Effector memory CD8-positive, alpha-beta T cell (primary cell): ENCODE measurements around the gene BRF1.
"Not testable (repeated sequence)": the region's sequence is repeated elsewhere in the genome, so short reads cannot be mapped to it uniquely, and the experiment has no call there.

Experiments used
- ATAC-seq: fragments of 150-1000 bp; cut with Tn5 transposase; replicated peaks from 2 replicates; pipeline ENCODE4 v1.10.0; 2021; ENCODE audit warnings: mild to moderate bottlenecking, moderate library complexity
- DNase-seq, 3 experiments: peaks; one replicate each; pipeline ENCODE4 v3.0.0; 2021
- H3K27ac Mint-ChIP-seq, 2 donors: one replicate each; pipeline ENCODE4 v1.8.0; 2022; ENCODE audit warnings: mild to moderate bottlenecking in 2 of 2, mixed read lengths in 2 of 2, moderate library complexity in 2 of 2
- H3K27me3 Mint-ChIP-seq, 2 donors: one replicate each; pipeline ENCODE4 v1.8.0; 2022; ENCODE audit warnings: mixed read lengths in 2 of 2
- H3K36me3 Mint-ChIP-seq: one replicate; pipeline ENCODE4 v1.8.0; 2022; ENCODE audit warnings: mild to moderate bottlenecking, moderate library complexity, mixed read lengths; ENCODE audit not compliant: insufficient read depth
- H3K4me1 Mint-ChIP-seq, 2 donors: one replicate each; pipeline ENCODE4 v1.8.0; 2022; ENCODE audit warnings: low read depth in 2 of 2, mixed read lengths in 2 of 2
- H3K4me3 Mint-ChIP-seq, 2 donors: one replicate each; pipeline ENCODE4 v1.8.0; 2022; ENCODE audit warnings: mild to moderate bottlenecking in 2 of 2, mixed read lengths in 2 of 2, moderate library complexity in 2 of 2
- H3K9me3 Mint-ChIP-seq, 2 donors: one replicate each; pipeline ENCODE4 v1.8.0; 2022; ENCODE audit warnings: mixed read lengths in 2 of 2

Gene BRF1

DNA sequence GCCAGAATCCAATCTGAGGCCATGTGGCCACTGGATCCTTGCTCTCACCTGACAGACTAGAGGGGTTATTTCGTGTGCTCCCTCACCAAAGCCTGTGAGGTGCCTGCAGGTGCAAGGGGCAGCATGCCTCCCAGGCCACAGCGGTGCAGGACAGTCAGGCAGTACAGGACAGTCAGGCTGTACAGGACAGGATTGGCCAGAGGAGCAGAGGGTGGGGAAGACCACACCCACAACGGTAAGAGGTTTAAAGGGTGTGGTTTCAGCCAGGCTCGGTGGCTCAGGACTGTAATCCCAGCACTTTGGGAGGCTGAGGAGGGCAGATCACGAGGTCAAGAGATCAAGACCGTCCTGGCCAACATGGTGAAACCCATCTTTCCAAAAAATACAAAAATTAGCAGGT is 3.1 kb upstream of the BRF1 start:
- Mint-ChIP-seq H3K27ac (no peak overlapping the region), H3K36me3 (peaks cover 26% of the 10 kb centered on the region), H3K4me1 (peaks cover 17 to 20% of the 10 kb centered on the region in 2 donors), H3K4me3 (no peak overlapping the region), H3K9me3 (no peaks in the 10 kb centered on the region), H3K27me3 (no peaks in the 10 kb centered on the region)
- no peak for DNase-seq
- no peak for ATAC-seq

DNA sequence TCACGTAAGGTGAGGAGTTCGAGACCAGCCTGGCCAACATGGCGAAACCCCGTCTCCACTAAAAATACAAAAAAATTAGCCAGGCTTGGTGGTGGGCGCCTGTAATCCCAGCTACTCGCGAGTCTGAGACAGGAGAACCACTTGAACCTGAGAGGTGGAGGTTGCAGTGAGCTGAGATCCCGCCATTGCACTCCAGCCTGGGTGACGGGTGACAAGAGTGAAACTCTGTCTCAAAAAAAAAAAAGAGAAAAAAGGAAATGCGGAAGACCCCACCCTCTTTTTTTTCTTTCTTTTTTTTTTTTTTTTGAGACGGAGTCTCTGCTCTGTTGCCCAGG is 1.1 kb upstream of the BRF1 start:
- not testable (repeated sequence) for H3K9me3 Mint-ChIP-seq, ATAC-seq, H3K27me3 Mint-ChIP-seq, DNase-seq
- H3K4me1 Mint-ChIP-seq, result peaks cover 20 to 22% of the 10 kb centered on the region in 2 donors
- H3K27ac Mint-ChIP-seq, result peak overlapping the region; percentile 85 to 88
- H3K36me3 Mint-ChIP-seq, result peaks cover 25% of the 10 kb centered on the region
- peak overlapping the region; percentile 80 to 85 for H3K4me3 Mint-ChIP-seq

DNA sequence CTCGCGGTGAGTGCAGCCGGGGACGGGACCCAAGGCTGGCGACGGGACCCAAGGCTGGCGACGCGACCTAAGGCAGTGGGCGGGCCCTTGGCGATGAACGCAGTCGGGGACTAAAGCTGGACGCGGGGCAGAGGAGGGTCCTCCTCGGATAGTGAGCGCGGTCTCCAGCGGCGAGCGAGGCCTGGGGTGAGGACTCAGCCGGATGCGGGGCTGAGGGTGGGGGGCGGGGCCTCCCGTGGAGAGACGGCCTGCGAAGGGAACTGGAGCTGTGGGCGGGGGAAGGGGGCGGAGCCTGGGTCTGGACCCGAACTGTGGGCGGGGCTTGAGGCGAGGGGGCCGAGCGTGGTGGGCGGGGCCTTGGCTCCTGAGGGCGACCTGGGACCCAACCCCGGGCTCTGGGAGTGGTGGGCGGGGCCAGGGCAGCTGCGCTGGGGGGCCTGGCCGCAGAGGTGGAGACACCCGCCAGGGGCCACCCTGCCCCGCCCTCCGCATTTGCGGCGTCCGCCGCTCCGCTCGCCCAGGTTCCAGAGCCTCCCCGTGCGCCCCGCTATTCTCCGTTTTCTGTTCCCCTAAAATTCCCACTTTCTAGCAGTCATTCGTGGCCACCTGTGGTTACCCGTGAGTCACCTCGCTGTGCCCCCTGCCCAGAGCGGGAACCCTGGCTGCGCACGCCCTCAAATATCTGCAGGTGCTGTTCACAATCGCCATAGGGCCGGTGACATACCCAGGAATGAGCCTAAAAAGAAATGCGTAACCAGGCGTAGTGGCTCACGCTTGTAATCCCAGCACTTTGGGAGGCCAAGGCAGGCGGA is 508 bp upstream of the BRF1 start:
- Mint-ChIP-seq H3K27ac (peak overlapping the region; percentile 85 to 88), H3K27me3 (no peaks in the 10 kb centered on the region), H3K4me3 (peak overlapping the region; percentile 80 to 85), H3K4me1 (peaks cover 20 to 22% of the 10 kb centered on the region in 2 donors), H3K36me3 (peaks cover 25% of the 10 kb centered on the region), H3K9me3 (no peaks in the 10 kb centered on the region)
- ATAC-seq, result peak; percentile 74
- peak; percentile 93 to 98 (median 96) for DNase-seq

DNA sequence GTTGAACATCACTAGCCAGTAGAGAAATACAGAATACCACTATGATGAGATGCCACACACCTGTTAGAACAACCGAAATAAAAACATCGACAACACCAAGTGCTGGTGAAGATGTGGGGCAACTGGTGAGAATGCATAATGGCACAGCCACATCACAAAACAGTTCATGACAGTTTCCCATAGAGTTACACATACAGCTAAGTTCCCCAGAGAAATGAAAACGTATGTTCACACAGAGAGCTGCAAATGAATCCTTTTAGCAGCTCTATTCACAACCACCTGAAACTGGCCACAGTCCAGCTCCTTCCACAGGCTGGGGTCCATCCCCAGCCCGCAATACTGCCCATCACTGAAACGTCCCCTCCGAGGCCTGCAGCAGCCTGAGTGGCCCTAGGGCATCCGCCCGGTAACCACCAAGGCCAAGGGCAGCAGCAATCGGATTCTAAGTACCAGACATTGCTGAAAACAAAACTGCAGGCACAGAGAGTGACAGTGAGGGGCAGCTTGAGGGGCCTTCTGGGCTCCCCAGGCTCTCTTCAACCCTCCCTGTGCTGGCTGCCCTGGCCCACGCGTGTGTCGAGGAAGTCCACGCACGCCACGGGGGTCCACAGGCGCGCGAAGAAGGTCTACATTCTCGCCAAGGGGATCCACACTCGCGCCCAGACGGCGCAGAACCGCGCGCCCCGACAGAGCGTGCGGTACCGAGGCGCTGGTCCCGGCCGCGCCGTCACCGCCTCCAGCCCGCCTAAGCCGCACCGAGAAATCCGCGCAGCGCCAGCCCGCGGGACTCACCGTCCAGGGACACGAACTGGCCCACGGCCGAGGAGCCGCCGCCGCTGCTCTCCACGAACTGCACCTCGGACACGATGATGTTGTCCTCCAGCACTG is 903 bp downstream of the BRF1 start:
- Mint-ChIP-seq H3K4me1 (peaks cover 15 to 17% of the 10 kb centered on the region in 2 donors), H3K9me3 (no peaks in the 10 kb centered on the region), H3K36me3 (peaks cover 22% of the 10 kb centered on the region), H3K27ac (peak overlapping the region; percentile 53 to 81), H3K27me3 (no peaks in the 10 kb centered on the region), H3K4me3 (peak overlapping the region; percentile 80 to 82)
- no peak for ATAC-seq
- DNase-seq, result peak in 1 of 3 experiments; percentile 26

DNA sequence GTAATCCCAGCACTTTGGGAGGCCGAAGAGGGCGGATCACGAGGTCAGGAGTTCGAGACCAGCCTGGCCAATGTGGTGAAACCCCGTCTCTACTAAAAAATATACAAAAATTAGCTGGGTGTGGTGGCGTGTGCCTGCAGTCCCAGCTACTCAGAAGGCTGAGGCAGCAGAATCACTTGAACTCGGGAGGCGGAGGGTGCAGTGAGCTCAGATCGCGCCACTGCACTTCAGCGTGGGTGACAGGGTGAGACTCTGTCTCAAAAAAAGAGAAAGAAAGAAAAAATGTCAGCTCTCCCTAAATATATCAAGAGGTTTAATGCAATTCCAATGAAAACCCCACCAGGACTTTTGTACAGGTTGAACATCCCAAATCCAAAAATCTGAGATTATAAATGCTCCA is 3.5 kb downstream of the BRF1 start:
- not testable (repeated sequence) for H3K4me3 Mint-ChIP-seq, H3K27me3 Mint-ChIP-seq, ATAC-seq, DNase-seq, H3K27ac Mint-ChIP-seq, H3K9me3 Mint-ChIP-seq
- Mint-ChIP-seq H3K36me3 (peaks cover 37% of the 10 kb centered on the region), H3K4me1 (peaks cover 26 to 32% of the 10 kb centered on the region in 2 donors)

DNA sequence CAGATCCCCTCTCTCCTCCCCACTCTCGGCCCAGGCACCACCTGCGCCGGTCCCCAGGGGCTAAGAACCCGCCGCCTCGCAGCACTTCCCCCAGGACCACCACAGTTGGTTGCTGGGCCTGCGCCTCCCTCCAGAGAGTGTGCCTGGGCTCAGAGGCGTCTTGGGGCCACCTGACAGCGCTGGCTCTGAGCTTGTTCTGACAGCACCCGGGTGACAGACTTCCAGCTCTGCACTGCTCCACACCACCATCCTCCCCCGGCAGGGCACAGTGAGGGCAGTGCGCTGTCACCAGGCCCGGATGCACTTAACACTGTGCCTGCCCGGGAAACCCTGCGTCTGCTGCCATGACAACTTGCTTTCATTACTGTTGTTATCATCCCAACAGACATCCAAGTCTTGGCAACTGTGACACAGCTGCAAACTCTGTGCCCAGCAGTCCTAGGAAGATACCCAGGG is 6.6 kb downstream of the BRF1 start:
- Mint-ChIP-seq H3K27ac (peak overlapping the region; percentile 90 to 94), H3K27me3 (no peaks in the 10 kb centered on the region), H3K4me1 (peaks cover 23 to 32% of the 10 kb centered on the region in 2 donors), H3K9me3 (no peaks in the 10 kb centered on the region), H3K36me3 (peaks cover 22% of the 10 kb centered on the region), H3K4me3 (peak overlapping the region; percentile 63 to 71)
- ATAC-seq (peak; percentile 86), DNase-seq (peak; percentile 30 to 53 (median 42))

DNA sequence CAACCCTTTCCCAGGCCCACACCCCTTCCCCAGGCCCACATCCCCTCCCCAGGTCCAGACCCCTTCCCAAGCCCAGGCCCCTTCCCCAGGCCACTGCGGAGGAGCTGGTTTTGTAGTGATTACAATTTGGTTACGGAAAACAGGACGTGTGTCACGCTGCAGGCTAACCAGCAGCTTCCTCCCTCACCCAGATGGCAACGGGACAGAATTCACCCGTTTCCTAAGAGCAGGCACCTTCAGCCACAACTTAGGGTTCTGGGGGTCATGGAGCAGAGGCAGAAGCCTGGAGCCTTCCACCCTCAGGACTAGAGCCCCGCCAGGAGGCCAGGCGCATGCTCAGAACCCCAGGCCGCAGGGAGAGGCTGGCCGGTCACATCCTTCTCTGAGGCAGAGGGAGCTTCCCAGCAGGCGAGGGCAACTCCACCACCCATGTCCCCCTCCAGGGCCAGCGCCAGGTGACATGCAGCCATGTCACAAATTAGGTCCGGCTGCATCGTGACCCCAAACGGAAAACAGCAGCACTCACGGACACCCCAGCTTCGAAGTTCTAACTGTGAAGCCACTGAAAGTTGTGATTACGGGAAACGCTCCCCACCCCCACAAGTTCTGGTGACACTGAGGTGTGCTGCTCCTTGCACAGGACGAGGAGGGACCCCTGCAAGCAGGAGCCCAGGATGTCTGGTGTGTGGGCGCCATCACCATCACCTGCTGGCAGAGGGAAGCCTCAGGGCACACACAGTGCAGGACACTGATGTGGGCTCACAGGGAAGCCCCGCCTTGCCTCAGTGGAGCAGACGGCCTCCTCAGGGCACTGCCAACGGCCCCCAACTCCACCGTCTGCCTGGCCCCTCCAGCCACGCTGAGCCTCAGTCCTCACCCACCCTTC is 7.7 kb downstream of the BRF1 start:
- Mint-ChIP-seq H3K36me3 (peaks cover 15% of the 10 kb centered on the region), H3K9me3 (no peaks in the 10 kb centered on the region), H3K4me1 (peaks cover 23 to 27% of the 10 kb centered on the region in 2 donors), H3K27ac (peak overlapping the region; percentile 90 to 94), H3K27me3 (no peaks in the 10 kb centered on the region), H3K4me3 (peak overlapping the region; percentile 37 to 68)
- DNase-seq, result no peak
- no peak for ATAC-seq

DNA sequence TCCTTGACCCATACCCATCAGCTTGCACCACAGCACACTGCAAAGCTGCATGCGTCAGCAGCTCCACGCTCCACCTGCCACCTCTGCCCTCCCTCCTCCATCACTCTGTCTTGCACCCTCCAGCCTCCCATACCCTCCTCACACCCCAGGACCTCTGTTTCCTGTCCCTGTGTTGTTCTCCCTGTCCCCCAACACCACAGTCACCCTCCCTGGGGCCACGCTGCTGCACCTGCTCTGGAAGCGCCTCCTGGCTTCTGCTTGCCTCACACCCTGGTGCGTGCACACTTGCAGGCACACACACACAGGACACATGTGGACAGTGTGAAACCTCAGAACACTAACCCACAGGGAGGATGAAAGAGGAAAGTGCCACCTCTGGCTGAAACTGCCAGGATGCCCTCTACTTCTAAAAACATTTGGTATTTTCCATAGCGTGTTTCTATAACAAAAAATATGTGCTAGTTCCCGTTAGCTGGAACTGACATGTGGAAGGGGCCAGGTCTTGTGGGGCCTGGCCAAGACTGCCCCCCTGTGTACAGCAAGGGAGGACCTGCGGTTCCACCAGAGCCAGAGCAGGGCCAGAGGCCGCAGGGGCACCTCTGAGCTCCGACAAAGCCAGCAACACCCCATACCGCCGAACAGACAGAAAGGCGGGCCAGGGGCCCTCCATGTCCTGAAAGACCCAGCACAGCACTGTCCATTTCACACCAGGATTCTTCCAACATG is 10.0 kb downstream of the BRF1 start:
- ATAC-seq, result peak; percentile 57
- peak overlapping the region; percentile 54 to 81 for H3K27ac Mint-ChIP-seq

DNA sequence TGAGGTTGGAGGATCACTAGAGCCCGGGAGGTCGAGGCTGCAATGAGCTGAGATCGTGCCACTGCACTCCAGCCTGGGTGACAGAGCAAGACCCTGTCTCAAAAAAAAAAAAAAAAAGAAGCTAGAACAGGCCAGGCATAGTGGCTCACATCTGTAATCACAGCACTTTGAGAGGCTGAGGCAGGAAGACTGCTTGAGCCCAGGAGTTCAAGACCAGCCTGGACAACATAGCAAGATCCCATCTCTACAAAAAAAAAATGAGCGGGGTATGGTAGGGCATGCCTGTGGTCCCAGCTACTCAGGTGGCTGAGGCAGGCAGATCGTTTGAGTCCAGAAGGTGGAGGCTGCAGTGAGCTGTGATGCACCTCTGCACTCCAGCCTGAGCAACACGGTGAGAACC is 11.9 kb downstream of the BRF1 start:
- not testable (repeated sequence) for H3K27me3 Mint-ChIP-seq, H3K9me3 Mint-ChIP-seq, DNase-seq, ATAC-seq, H3K4me3 Mint-ChIP-seq
- peaks cover 27 to 28% of the 10 kb centered on the region in 2 donors for H3K4me1 Mint-ChIP-seq
- peaks cover 11% of the 10 kb centered on the region for H3K36me3 Mint-ChIP-seq
- peak overlapping the region in 1 of 2 donors; percentile 19 for H3K27ac Mint-ChIP-seq

More for the DNA sequence above, 10.0 kb downstream of the BRF1 start:
- Mint-ChIP-seq H3K4me3 (peak overlapping the region; percentile 52 to 70), H3K9me3 (no peaks in the 10 kb centered on the region), H3K27me3 (no peaks in the 10 kb centered on the region), H3K4me1 (peaks cover 31% of the 10 kb centered on the region in 2 donors), H3K36me3 (peaks cover 18% of the 10 kb centered on the region)
- peak; percentile 16 to 24 (median 22) for DNase-seq

DNA sequence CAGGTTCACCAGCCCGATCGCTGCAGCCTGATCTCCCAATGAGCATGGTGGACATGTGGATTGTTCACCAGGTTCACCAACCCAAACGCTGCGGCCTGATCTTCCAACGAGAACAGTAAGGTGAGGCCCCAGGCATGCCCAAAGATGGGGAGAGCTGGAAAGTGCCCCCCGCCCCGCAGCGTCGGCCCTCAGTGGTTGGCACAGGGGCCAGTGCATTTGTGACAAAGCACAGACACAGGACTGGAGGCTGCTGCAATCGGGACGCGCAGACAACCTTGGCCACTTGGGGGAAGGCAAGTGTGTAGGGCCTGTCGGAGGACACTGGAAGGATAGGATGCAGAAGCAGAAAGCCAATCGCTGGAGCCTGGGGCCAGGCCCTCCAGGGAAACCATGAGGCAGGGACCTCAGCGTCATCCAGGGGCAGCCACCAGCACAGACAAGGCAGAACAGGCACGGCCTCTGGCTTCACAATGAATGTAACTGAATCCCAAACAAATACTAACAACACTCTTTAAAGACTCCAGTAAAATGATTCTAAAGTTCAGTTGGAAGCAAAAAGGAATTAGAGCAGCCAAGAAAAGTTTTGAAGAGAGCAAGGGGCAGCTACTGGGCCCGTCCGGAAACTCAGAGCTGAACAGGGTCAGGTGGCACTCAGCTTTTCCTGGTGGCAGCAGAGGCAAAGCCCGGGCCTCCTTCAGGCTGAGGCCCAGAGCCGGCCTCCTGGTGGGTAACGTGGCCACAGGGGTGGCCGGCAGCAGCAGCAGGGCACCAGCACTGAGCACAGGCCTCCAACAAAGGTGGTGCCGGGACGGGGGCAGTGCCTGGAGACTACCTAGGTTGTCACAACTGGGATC is 13.3 kb downstream of the BRF1 start:
- Mint-ChIP-seq H3K4me1 (peaks cover 21 to 33% of the 10 kb centered on the region in 2 donors), H3K27ac (no peak overlapping the region), H3K4me3 (no peak overlapping the region), H3K36me3 (peaks cover 6% of the 10 kb centered on the region), H3K9me3 (no peaks in the 10 kb centered on the region), H3K27me3 (no peaks in the 10 kb centered on the region)
- ATAC-seq (no peak), DNase-seq (no peak)

DNA sequence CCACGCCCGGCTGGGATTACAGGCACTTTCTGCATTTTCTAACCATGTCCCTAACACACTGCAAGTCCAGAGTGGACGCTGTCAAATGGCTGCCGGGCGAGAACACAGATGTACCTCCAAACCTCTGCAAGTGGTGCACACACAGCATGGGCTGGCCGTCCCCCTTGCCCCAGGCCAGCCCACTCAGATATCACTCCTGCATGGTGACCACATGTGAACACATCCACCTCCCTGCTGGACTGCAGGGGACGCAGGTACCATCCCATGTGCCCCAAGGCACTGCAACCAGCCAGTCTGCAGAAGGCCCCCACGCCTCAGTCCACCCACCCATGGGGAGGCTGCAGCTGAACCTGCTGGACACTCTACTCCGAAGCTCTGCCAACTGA is 14.0 kb downstream of the BRF1 start:
- Mint-ChIP-seq H3K27me3 (no peaks in the 10 kb centered on the region), H3K9me3 (no peaks in the 10 kb centered on the region), H3K4me3 (no peak overlapping the region), H3K27ac (peak overlapping the region in 1 of 2 donors; percentile 52), H3K4me1 (peaks cover 26 to 39% of the 10 kb centered on the region in 2 donors), H3K36me3 (peaks cover 6% of the 10 kb centered on the region)
- ATAC-seq, result no peak
- no peak for DNase-seq

DNA sequence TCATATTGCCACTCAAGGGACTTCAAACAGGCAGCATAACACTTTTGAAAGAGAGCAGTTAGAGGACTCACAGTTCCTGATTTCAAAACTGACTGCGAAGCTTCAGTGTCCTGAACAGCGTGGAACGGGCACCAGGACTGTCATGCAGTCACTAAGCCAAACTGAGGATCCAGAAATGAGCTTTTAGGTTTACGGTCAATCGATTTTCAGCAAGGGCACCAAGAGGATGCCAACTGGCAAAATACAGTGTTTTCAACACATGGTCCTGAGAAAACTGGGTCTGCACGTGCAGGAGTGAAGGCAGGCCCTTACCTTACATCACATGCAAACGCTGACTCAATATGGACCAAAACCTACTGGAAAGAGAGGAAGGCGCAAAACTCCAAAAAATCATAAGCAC is 15.6 kb downstream of the BRF1 start:
- Mint-ChIP-seq H3K27ac (peak overlapping the region in 1 of 2 donors; percentile 31), H3K27me3 (no peaks in the 10 kb centered on the region), H3K9me3 (no peaks in the 10 kb centered on the region), H3K4me1 (peaks cover 17 to 33% of the 10 kb centered on the region in 2 donors), H3K36me3 (peaks cover 13% of the 10 kb centered on the region), H3K4me3 (no peak overlapping the region)
- no peak for DNase-seq
- no peak for ATAC-seq
